OCI-M2 (cell line): ENCODE data around the gene NUP42.
"Not testable (repeated sequence)": the region's sequence is repeated elsewhere in the genome, so short reads cannot be mapped to it uniquely, and the experiment has no call there.

Experiments
- DNase-seq: peaks from one replicate; lab custom pipeline; 2025; ENCODE audit not compliant: unreplicated experiment; lab: John Stamatoyannopoulos, UW

The NUP42 gene, protein sequence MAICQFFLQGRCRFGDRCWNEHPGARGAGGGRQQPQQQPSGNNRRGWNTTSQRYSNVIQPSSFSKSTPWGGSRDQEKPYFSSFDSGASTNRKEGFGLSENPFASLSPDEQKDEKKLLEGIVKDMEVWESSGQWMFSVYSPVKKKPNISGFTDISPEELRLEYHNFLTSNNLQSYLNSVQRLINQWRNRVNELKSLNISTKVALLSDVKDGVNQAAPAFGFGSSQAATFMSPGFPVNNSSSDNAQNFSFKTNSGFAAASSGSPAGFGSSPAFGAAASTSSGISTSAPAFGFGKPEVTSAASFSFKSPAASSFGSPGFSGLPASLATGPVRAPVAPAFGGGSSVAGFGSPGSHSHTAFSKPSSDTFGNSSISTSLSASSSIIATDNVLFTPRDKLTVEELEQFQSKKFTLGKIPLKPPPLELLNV

GRCh38 chr7:23181684-23182553 lies at the start of gene NUP42:
TSS of gene NUP42 (plus strand) at chr7:23182048. CDS start at chr7:23182086, 38 bp downstream.
- DNase-seq, result peak; percentile 92

DNA sequence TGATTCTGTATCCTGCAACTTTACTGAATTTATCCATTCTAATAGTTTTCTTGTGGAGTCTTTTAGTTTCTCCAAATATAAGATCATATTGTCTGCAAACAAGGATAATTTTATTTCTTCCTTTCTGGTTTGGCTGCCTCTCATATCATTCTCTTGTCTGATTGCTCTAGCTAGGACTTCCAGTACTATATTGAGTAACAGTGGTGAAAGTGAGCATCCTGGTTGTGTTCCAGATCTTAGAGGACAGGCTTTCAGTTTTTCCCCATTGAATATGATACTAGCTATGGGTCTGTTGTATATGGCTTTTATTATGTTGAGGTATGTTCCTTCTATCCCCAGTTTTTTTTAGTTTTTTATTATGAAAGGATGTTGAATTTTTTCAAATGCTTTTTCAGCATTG lies 48.1 kb upstream of the NUP42 start:
- no peak for DNase-seq

GRCh38 chr7:23135755-23136154 lies 46.1 kb upstream of the NUP42 start:
- no peak for DNase-seq

DNA sequence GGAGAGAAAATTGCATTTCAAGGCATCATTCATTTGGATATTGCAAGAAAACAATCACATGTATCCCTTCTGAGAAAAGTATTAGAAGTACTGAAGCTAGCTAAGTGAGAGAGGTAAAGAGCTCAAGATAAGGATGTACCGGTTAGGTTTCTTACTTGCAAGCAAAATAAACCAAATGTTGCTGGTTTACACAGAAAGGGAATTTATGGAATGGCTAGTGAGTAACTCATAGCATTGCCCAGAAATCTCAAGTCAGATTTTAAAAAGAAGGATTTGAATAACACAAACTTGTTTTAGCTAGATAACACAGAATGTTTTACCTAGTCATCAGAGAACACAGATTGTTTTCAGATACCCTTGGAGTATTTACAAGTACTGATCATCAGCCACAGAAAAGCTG lies 45.6 kb upstream of the NUP42 start:
- DNase-seq, result no peak

- no peak for DNase-seq
These were observed 24.2 kb upstream of the NUP42 start for GRCh38 chr7:23157679-23158078.

- no peak for DNase-seq
These were observed 23.3 kb upstream of the NUP42 start for GRCh38 chr7:23158546-23158945.

- DNase-seq, result no peak
These were observed 20.4 kb upstream of the NUP42 start for GRCh38 chr7:23161482-23161881.

- DNase-seq, result no peak
These were observed 17.0 kb upstream of the NUP42 start for GRCh38 chr7:23164846-23165245.

- no peak for DNase-seq
These were observed 16.5 kb upstream of the NUP42 start for GRCh38 chr7:23165316-23165715.

DNA sequence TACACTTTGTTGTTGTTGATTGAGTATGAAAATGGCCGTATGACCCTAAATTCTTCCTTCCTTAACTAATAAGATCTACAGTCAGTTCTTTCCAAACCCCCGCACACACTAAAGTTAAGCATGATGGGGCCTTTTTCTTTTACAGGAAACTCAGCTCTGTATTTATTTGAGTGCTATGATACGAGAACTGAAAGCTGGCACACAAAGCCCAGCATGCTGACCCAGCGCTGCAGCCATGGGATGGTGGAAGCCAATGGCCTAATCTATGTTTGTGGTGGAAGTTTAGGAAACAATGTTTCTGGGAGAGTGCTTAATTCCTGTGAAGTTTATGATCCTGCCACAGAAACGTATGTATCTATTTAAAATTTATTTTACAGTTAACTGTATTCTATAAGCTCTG lies 14.2 kb upstream of the NUP42 start:
- no peak for DNase-seq

- DNase-seq, result no peak
These were observed 13.6 kb upstream of the NUP42 start for GRCh38 chr7:23168111-23168885.

DNA sequence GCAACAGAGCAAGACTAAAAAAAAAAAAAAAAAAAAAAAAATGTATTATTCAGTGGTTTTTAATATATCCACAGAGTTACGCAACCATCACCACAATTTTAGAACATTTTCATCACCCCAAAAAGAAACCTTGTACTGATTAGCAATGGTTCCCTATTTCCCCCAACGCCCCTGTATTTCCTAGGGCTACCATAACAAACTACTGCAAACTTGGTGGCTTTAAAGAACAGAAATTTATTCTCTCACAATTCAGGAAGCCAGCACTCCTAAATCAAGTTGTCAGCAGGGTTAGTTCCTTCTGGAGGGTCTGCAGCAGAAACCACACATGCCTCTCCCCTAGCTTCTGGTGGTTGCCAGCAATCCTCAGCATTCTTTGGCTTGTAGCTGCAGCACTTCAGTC lies 5.9 kb upstream of the NUP42 start:
- DNase-seq, result no peak

GRCh38 chr7:23183279-23184012 lies 1.6 kb downstream of the NUP42 start:
- no peak for DNase-seq

DNA sequence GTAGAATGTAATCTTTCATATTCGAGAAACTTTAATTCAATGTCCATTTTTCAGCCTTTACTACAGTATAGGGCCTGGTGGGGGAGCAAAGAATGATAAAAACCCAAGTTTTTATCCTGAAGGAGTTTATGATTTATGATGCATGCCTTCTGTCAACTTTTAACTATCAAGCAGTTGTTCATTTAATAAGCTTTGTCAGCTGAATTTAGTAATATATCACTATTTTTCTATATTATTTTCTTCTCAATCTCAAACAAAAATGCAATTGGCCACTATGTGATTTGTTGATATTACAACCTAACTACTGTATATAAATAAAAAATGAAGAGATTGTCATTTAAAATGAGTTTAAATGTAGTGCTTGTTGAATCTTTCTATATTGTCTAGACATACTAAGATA lies 2.4 kb downstream of the NUP42 start:
- no peak for DNase-seq

GRCh38 chr7:23184709-23185359 lies 3.0 kb downstream of the NUP42 start:
- DNase-seq, result no peak

DNA sequence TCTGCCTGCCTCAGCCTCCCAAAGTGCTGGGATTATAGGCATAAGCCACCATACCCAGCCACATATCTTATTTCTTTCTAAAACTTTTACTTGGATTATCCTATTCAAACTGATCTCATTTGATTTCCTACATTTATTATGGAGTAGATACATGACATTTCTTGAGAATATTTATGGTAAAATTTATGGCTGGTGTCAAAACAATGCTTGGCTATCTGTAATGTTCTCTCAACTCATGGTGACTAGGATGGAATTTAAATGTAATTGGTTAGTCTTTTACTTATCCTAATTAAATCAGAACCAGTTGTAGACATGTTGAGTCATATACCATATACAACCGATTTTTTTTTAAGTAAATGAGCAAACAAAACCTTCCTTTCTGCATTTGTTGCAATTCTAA lies 4.1 kb downstream of the NUP42 start:
- DNase-seq, result no peak

DNA sequence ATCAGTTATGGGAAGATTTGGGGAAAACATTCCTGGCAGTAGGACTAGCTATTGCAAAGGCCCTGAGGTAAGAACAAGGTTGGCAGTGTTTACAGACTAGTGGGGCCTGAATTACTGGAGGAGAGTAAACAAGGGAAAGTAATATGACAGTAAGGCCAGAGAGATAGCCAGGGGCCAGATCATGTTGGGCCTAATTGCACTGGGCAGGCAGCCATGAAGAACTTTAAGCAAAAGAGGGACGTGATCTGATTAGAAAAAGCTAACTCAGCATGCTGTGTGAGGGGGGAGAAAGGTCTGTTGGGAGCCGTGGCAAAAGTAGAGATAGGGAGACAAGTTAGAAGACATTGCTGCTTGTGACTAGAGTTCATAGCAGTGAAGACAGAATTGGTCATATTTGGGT lies 9.2 kb downstream of the NUP42 start:
- no peak for DNase-seq

DNA sequence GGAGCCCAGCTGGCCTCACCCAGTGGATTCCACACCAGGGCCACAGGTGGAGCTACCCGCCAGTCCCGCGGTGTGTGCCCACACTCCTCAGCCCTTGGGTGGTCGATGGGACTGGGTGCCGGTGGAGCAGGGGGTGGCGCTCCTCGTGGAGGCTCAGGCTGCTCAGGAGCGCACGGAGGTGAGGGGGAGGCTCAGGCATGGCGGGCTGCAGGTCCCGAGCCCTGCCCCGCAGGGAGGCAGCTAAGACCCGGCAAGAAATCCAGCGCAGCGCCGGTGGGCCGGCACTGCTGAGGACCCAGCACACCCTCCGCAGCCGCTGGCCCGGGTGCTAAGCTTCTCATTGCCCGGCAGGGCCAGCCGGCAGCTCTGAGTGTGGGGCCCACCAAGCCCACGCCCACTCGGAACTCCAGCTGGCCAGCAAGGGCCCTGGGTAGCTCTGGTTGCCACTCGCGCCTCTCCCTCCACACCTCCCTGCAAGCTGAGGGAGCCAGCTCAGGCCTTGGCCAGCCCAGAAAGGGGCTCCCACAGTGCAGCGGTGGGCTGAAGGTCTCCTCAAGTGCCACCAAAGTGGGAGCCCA lies 11.9 kb downstream of the NUP42 start:
- not testable (repeated sequence) for DNase-seq

DNA sequence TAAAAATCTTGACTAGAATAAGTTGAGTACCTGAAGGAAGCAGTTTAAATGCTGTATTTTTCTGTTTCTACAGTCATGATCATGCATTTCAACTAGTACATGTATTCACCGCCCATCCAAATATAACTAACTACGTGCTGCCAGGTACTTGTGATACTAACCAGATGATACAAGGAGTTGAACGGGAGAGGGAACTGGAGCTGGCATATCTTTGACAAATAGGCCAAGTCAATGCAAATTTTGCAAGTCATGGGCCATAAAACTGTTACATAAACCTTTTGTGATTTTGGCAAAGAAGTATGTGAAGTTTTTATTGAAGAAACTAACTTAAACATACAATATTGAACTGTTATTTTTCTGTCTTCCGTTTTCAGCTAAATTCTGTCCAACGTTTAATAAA lies 14.5 kb downstream of the NUP42 start:
- DNase-seq, result no peak

DNA sequence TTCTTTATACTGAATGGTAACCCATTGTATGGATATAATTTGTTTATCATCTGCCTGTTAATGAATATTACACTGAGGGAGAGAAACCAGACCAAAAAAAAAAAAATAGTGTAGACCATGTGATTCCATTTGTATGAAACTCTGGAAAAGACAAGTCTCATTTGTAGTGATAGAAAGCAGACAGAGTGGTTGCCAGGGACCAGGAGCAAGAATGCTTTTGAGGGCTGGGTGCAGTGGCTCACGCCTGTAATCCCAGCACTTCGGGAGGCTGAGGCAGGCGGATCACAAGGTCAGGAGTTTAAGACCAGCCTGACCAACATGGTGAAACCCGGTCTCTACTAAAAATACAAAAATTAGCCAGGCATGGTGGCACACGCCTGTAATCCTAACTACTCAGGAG lies 15.9 kb downstream of the NUP42 start:
- DNase-seq, result not testable (repeated sequence)
